A673 (cell line): ENCODE data around the gene RNF151. TPM values are rescaled to one million over a fixed set of nuclear protein-coding genes. Genes with fewer than 3 reads are reported as not detected.

Experiments
- BruUV-seq: library from RNA; stranded (reverse); fragments of 400-500 nt; replicated peaks from 2 replicates; lab custom pipeline; 2021; lab: Mats Ljungman, UMichigan
- CTCF ChIA-PET: fragments of 300-600 bp; sonication (Branson Sonifier 250); formaldehyde crosslinking; loops from one replicate; lab custom pipeline; 2022; ENCODE audit warnings: antibody characterized with exemption; lab: Charles Lee
- POLR2A ChIA-PET: fragments of 300-600 bp; sonication (Branson Sonifier 250); formaldehyde crosslinking; loops from one replicate; lab custom pipeline; 2022; ENCODE audit warnings: antibody characterized with exemption; ENCODE audit not compliant: low non-redundant PET; lab: Charles Lee
- DNase-seq: peaks from one replicate; pipeline ENCODE4 v3.0.0-alpha.2; 2015; ENCODE audit warnings: low spot score
- H3K27ac ChIP-seq: fragments of 200-600 bp; sonication (generic); 2 replicates; pipeline ENCODE4 v1.5.1; 2016; ENCODE audit warnings: mixed run types, low read depth, mild to moderate bottlenecking, mixed read lengths, antibody characterized with exemption, low read length; ENCODE audit not compliant: poor library complexity, severe bottlenecking
- H3K27me3 ChIP-seq: fragments of 200-600 bp; sonication (generic); replicated peaks from 2 replicates; pipeline ENCODE4 v1.6.1; 2017; ENCODE audit warnings: mixed run types, low read depth, mild to moderate bottlenecking, mixed read lengths, antibody characterized with exemption, low read length; ENCODE audit not compliant: insufficient read depth, poor library complexity
- H3K36me3 ChIP-seq: fragments of 200-600 bp; sonication (generic); 2 replicates; pipeline ENCODE4 v1.6.1; 2016; ENCODE audit warnings: mixed run types, mild to moderate bottlenecking, mixed read lengths, antibody characterized with exemption, low read length; ENCODE audit not compliant: insufficient read depth, poor library complexity, severe bottlenecking
- H3K4me1 ChIP-seq: fragments of 200-600 bp; sonication (generic); 2 replicates; pipeline ENCODE4 v1.6.1; 2017; ENCODE audit warnings: mixed run types, mild to moderate bottlenecking, mixed read lengths, antibody characterized with exemption, low read length; ENCODE audit not compliant: insufficient read depth, poor library complexity, severe bottlenecking
- H3K4me3 ChIP-seq: fragments of 200-600 bp; sonication (generic); 2 replicates; pipeline ENCODE4 v1.5.1; 2016; ENCODE audit warnings: low read depth, mixed run types, mild to moderate bottlenecking, mixed read lengths, low read length; ENCODE audit not compliant: poor library complexity, severe bottlenecking
- H3K9me3 ChIP-seq: fragments of 200-600 bp; sonication (generic); 2 replicates; pipeline ENCODE4 v1.6.1; 2016; ENCODE audit warnings: mixed run types, low read depth, mild to moderate bottlenecking, mixed read lengths, antibody characterized with exemption, low read length; ENCODE audit not compliant: poor library complexity, severe bottlenecking
- CTCF ChIP-seq: fragments of 300-800, 200-600 bp; sonication (generic); conservative IDR thresholded peaks from 2 replicates; pipeline ENCODE4 v1.5.1; 2017; ENCODE audit warnings: low read depth, mild to moderate bottlenecking, antibody characterized with exemption, low read length, moderate library complexity, mixed read lengths
- EZH2 ChIP-seq: fragments of 200-600 bp; sonication (generic); IDR thresholded peaks from 2 replicates; pipeline ENCODE4 v1.6.1; 2017; ENCODE audit warnings: borderline replicate concordance, low read depth, mild to moderate bottlenecking, mixed read lengths, antibody characterized with exemption, low read length; ENCODE audit not compliant: poor library complexity, severe bottlenecking
- intact Hi-C: fragments of 100-400 bp; cut with micrococcal nuclease; formaldehyde crosslinking; loops from one replicate; pipeline ENCODE4 v1.10.0; 2022; ENCODE audit not compliant: unreplicated experiment
- total RNA-seq: library from RNA; stranded (reverse); gene quantifications from 2 replicates; pipeline ENCODE4 v1.2.3, GENCODE V29; 2021

The RNF151 gene
- total RNA-seq, 1 experiment from 2014 or later: not detected

- DNase-seq: no peak
- TF ChIP-seq CTCF (no peak), EZH2 (no peak)
- ChIA-PET POLR2A (interaction anchor here (0.6 kb wide), 1 partner anchor 14 kb away, joined by 3 read pairs; the partner anchor contains the start of gene RPS2), CTCF (no interaction called here)
- no peak overlapping the region for H3K4me3 ChIP-seq
- peaks cover 28% of the 10 kb centered on the region for H3K36me3 ChIP-seq
- no peaks in the 10 kb centered on the region for H3K27me3 ChIP-seq
- H3K4me1 ChIP-seq: peaks cover 15% of the 10 kb centered on the region
- no peaks in the 10 kb centered on the region for H3K9me3 ChIP-seq
- intact Hi-C loops: no loop called here
- BruUV-seq: no TSS peak
- no peak overlapping the region for H3K27ac ChIP-seq
Observed at GRCh38 chr16:1978476-1979120, 11.9 kb downstream of the RNF151 start.

- CTCF ChIA-PET: no interaction called here
- Histone ChIP-seq H3K4me1 (peaks cover 15% of the 10 kb centered on the region), H3K27ac (no peak overlapping the region), H3K36me3 (peaks cover 28% of the 10 kb centered on the region), H3K4me3 (no peak overlapping the region), H3K9me3 (no peaks in the 10 kb centered on the region), H3K27me3 (no peaks in the 10 kb centered on the region)
- DNase-seq: no peak
- TF ChIP-seq EZH2: no peak
- no peak for TF ChIP-seq CTCF
- intact Hi-C loops: no loop called here
- POLR2A ChIA-PET: no interaction called here
- BruUV-seq: no TSS peak
Observed at GRCh38 chr16:1979271-1980029, 12.8 kb downstream of the RNF151 start.

GRCh38 chr16:1980030-1980769, 13.5 kb downstream of the RNF151 start:
- CTCF ChIA-PET: no interaction called here
- POLR2A ChIA-PET: no interaction called here
- BruUV-seq: no TSS peak
- Histone ChIP-seq H3K36me3 (peaks cover 23% of the 10 kb centered on the region), H3K4me3 (no peak overlapping the region), H3K9me3 (no peaks in the 10 kb centered on the region), H3K27ac (no peak overlapping the region), H3K4me1 (peaks cover 20% of the 10 kb centered on the region), H3K27me3 (no peaks in the 10 kb centered on the region)
- intact Hi-C loops: no loop called here
- no peak for DNase-seq
- TF ChIP-seq EZH2 (no peak), CTCF (no peak)
